ENCODE measurements around the gene HDGFL3. TPM values are rescaled to one million over a fixed set of nuclear protein-coding genes. Genes with fewer than 3 reads are reported as not detected.
A peak's percentile ranks its signal among the peaks of the same experiment; 100 is the strongest.

The HDGFL3 gene
- total RNA-seq, 4 donors from 2014 or later: 59.0 to 175 (median 75.4) TPM

DNA sequence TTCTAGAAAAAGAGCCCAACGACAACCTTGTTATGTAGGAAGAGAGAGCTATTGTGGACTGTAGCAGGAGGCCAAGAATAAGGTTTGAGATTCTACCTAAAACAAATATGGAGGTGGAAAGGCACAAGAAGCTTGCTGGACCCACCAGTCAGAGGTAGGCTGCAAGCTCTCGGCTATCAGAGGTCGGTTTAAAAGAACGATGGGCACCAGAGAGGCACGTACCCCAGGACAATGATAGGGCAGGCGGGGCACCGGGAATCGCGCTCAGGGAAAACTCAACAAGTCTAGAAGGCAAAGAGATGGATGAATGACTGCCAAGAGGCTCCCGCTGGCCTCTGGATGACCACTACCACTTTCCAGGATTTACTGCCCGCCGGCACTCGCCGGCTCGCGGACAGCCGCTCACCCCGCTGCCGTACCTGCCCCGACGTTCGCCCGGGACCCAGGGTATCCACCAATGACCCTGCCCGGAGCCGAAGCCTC lies 1.1 kb downstream of the HDGFL3 start:
- H3K9me3 ChIP-seq: no peaks in the 10 kb centered on the region
- H3K4me1 ChIP-seq: peaks cover 0 to 53% (median 5%) of the 10 kb centered on the region in 3 donors
- no peaks in the 10 kb centered on the region for H3K36me3 ChIP-seq
- ATAC-seq: no peak
- peak overlapping the region; percentile 88 to 98 for H3K4me3 ChIP-seq
- WGBS, 2 donors (ENCODE audit: low coverage in 1 of 2): 2% methylated on average over 9 of the region's 25 CpGs
- H3K27ac ChIP-seq: peak overlapping the region; percentile 75 to 96 (median 93)
- H3K27me3 ChIP-seq: no peaks in the 10 kb centered on the region
- TF ChIP-seq POLR2AphosphoS5 (IDR thresholded peaks at IDR 0.05) (no peak), POLR2A (IDR thresholded peaks at IDR 0.05) (no peak), EP300 (IDR thresholded peaks at IDR 0.05) (no peak)
- TF ChIP-seq, protein P1, sequence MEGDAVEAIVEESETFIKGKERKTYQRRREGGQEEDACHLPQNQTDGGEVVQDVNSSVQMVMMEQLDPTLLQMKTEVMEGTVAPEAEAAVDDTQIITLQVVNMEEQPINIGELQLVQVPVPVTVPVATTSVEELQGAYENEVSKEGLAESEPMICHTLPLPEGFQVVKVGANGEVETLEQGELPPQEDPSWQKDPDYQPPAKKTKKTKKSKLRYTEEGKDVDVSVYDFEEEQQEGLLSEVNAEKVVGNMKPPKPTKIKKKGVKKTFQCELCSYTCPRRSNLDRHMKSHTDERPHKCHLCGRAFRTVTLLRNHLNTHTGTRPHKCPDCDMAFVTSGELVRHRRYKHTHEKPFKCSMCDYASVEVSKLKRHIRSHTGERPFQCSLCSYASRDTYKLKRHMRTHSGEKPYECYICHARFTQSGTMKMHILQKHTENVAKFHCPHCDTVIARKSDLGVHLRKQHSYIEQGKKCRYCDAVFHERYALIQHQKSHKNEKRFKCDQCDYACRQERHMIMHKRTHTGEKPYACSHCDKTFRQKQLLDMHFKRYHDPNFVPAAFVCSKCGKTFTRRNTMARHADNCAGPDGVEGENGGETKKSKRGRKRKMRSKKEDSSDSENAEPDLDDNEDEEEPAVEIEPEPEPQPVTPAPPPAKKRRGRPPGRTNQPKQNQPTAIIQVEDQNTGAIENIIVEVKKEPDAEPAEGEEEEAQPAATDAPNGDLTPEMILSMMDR (IDR thresholded peaks at IDR 0.05): no peak

DNA sequence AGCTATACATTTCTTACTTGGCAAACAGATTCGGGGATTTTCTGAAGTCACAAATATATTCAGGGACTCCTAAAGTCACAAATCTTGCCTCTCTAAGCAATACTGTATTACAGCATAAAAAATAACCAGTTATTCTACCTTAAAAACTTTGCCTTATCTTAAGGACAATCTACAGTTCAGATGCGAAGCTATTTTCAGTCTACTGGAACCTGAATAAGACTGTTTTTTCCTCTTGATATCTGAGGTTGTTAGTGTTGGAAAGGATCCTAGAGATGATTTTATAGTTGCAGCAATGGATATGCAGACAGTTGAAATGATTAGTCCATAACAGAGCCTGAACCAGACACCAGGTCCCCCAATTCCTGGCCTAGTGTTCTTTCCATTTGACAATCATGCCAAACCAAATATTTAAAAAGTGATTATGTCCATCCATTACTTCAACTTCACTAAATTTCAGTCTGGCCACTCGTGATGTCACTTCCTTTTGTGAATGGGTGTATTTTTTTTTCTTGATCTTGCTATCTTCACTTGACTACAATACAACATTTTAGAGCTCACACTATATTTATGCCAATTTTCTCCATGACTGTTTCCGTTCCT lies 1.8 kb downstream of the HDGFL3 start:
- peaks cover 0 to 60% (median 5%) of the 10 kb centered on the region in 3 donors for H3K4me1 ChIP-seq
- no peaks in the 10 kb centered on the region for H3K9me3 ChIP-seq
- peak overlapping the region in 3 of 4 donors; percentile 92 to 96 (median 94) for H3K27ac ChIP-seq
- TF ChIP-seq POLR2AphosphoS5 (IDR thresholded peaks at IDR 0.05): no peak
- H3K36me3 ChIP-seq: no peaks in the 10 kb centered on the region
- no peak for ATAC-seq
- WGBS, 2 donors (ENCODE audit: low coverage in 1 of 2): 17 to 27% methylated on average over 4 of the region's 4 CpGs
- no peaks in the 10 kb centered on the region for H3K27me3 ChIP-seq
- H3K4me3 ChIP-seq: peak overlapping the region; percentile 88 to 98

DNA sequence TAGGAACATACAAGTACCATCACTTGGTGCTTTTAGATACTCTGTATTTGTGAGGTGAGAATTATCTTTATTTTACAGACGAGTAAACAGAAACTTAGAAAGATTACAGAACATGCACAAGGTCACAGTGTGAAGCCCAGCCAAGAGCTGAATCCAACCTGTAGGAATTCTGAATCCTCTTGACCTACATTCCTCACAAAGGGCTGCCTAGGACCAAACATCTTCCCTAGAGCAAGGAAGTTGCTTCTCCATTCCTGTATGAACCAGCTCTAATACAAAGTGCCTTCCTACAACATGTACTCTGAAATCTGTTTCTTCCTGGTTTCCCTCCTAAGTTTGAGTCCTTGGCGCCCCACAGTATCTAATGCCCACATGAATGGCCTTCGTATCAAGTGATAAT lies 2.9 kb downstream of the HDGFL3 start:
- H3K4me1 ChIP-seq: peaks cover 0 to 66% (median 5%) of the 10 kb centered on the region in 3 donors
- H3K4me3 ChIP-seq: no peak overlapping the region
- TF ChIP-seq POLR2AphosphoS5 (IDR thresholded peaks at IDR 0.05) (no peak), EP300 (IDR thresholded peaks at IDR 0.05) (no peak), POLR2A (IDR thresholded peaks at IDR 0.05) (no peak)
- TF ChIP-seq, protein P1 (IDR thresholded peaks at IDR 0.05): no peak
- no peaks in the 10 kb centered on the region for H3K27me3 ChIP-seq
- no peaks in the 10 kb centered on the region for H3K9me3 ChIP-seq
- 52 to 69% methylated on average over 3 of the region's 3 CpGs for WGBS, 2 donors (ENCODE audit: low coverage in 1 of 2)
- peak overlapping the region in 1 of 4 donors; percentile 4 for H3K27ac ChIP-seq
- no peak for ATAC-seq
- H3K36me3 ChIP-seq: no peaks in the 10 kb centered on the region

DNA sequence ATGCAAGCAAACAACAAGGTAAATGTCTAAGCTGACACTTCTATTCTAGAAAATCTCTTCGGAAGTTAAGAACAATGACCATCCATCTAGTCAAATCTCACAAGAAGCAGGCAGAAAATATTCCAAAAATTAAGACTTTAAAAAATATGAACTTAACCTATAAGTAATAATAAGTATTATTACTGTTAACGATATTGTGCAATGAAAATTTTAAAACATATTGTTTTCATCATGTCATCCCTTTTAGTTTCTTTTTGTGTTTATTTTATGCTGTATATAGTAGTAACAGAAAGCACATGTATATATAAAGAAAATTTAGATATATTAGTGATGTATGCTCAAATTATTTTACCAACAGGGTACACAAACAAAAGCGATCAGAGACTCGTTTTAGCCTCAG lies 4.1 kb downstream of the HDGFL3 start:
- Histone ChIP-seq H3K27me3 (no peaks in the 10 kb centered on the region), H3K4me1 (peaks cover 0 to 71% (median 5%) of the 10 kb centered on the region in 3 donors), H3K9me3 (no peaks in the 10 kb centered on the region), H3K4me3 (no peak overlapping the region), H3K27ac (no peak overlapping the region), H3K36me3 (no peaks in the 10 kb centered on the region)
- 80 to 81% methylated on average over 4 of the region's 4 CpGs for WGBS, 2 donors (ENCODE audit: low coverage in 1 of 2)
- no peak for ATAC-seq
- TF ChIP-seq POLR2A (IDR thresholded peaks at IDR 0.05): no peak
- TF ChIP-seq POLR2AphosphoS5 (IDR thresholded peaks at IDR 0.05): no peak
- no peak for TF ChIP-seq EP300 (IDR thresholded peaks at IDR 0.05)
- TF ChIP-seq, protein P1 (IDR thresholded peaks at IDR 0.05): no peak

GRCh38 chr15:83200589-83200988 lies 7.0 kb downstream of the HDGFL3 start:
- Histone ChIP-seq H3K4me1 (peaks cover 0 to 54% (median 3%) of the 10 kb centered on the region in 3 donors), H3K9me3 (no peaks in the 10 kb centered on the region), H3K36me3 (no peaks in the 10 kb centered on the region), H3K27me3 (no peaks in the 10 kb centered on the region), H3K4me3 (no peak overlapping the region), H3K27ac (no peak overlapping the region)
- TF ChIP-seq EP300 (IDR thresholded peaks at IDR 0.05) (no peak), POLR2AphosphoS5 (IDR thresholded peaks at IDR 0.05) (no peak), POLR2A (IDR thresholded peaks at IDR 0.05) (no peak)
- TF ChIP-seq, protein P1 (IDR thresholded peaks at IDR 0.05): no peak
- ATAC-seq: no peak
